Aorta (tissue), 5 donors: ENCODE data around the gene GTF2F2. TPM values are rescaled to one million over a fixed set of nuclear protein-coding genes. Genes with fewer than 3 reads are reported as not detected.

Experiments
- ATAC-seq: fragments of 200-7000 bp; cut with Tn5 transposase; one replicate; pipeline ENCODE4 v1.9.1; 2022; ENCODE audit warnings: moderate library complexity; ENCODE audit not compliant: low FRiP score
- DNase-seq, 2 donors: peaks; one replicate each; pipeline ENCODE4 v3.0.0-alpha.2; 2020
- H3K27ac ChIP-seq, 2 donors: one replicate each; pipeline ENCODE4 v1.5.1; 2013; ENCODE audit warnings: low read length in 2 of 2, mild to moderate bottlenecking in 2 of 2, moderate library complexity in 2 of 2, control low read depth in 1 of 2, inconsistent platforms in 1 of 2, low read depth in 1 of 2
- H3K27me3 ChIP-seq, 2 donors: one replicate each; pipeline ENCODE4 v1.6.1; 2013; ENCODE audit warnings: control low read depth in 1 of 2, low read length in 1 of 2, mild to moderate bottlenecking in 1 of 2, moderate library complexity in 1 of 2; ENCODE audit not compliant: insufficient read depth in 2 of 2, control insufficient read depth in 1 of 2
- H3K36me3 ChIP-seq, 2 donors: one replicate each; pipeline ENCODE4 v1.6.1; 2013; ENCODE audit warnings: control low read depth in 1 of 2, low read length in 1 of 2, mild to moderate bottlenecking in 1 of 2; ENCODE audit not compliant: insufficient read depth in 2 of 2, control insufficient read depth in 1 of 2
- H3K4me1 ChIP-seq, 2 donors: one replicate each; pipeline ENCODE4 v1.6.1; 2013; ENCODE audit warnings: low read length in 2 of 2, control low read depth in 1 of 2, mild to moderate bottlenecking in 1 of 2, moderate library complexity in 1 of 2; ENCODE audit not compliant: insufficient read depth in 2 of 2, control insufficient read depth in 1 of 2
- H3K4me3 ChIP-seq, 2 donors: one replicate each; pipeline ENCODE4 v1.5.1; 2013; ENCODE audit warnings: low read length in 2 of 2, control low read depth in 1 of 2, mild to moderate bottlenecking in 1 of 2
- H3K9me3 ChIP-seq: one replicate; pipeline ENCODE4 v1.6.1; 2013; ENCODE audit warnings: mild to moderate bottlenecking, low read length; ENCODE audit not compliant: control insufficient read depth
- WGBS, 2 donors: extraction: QIAGEN DNeasy Blood & Tissue Kit; methylation state at CpG; one replicate each; pipeline ENCODE4 v1.1.7; 2013; 5-methylcytosine and 5-hydroxymethylcytosine counted together
- intact Hi-C, 2 donors: fragments of 100-400 bp; cut with DNase I; formaldehyde crosslinking; loops; one replicate each; pipeline versions ENCODE4 v1.14.2 to v1.15.0; 2022
- polyA plus RNA-seq, 2 donors: library from polyadenylated mRNA; stranded (reverse); fragments of 200-250 nt; gene quantifications; one replicate each; pipeline ENCODE4 v1.2.3, GENCODE V29; 2013
- total RNA-seq, 2 donors: library from RNA; stranded (reverse); fragmentation: NEBNext Ultra II Directional; extraction: Animal tissue kit (Norgen Biotek cat#: 25700); gene quantifications; one replicate each; pipeline ENCODE4 v1.2.1, GENCODE V29; 2021
- donor health status: healthy with polysubstance abuse.
- donor health status: Bipolar disorder and iron deficiency.
- donor health status: DM: no; HTN: no; CAD: no.
- donor health status: DM: no; HTN: no; CAD: no.
- donor health status: DM: yes; HTN: yes; CAD: no.

The GTF2F2 gene
- total and polyA plus RNA-seq, 4 donors = 10.5 to 16.5 (median 12.4) TPM

GRCh38 chr13:45255247-45255987 is 135.1 kb downstream of the GTF2F2 start:
- H3K4me1 ChIP-seq = peaks cover 0 to 1% of the 10 kb centered on the region in 2 donors
- DNase-seq = no peak
- H3K27ac ChIP-seq = no peak overlapping the region
- peaks cover 0 to 1% of the 10 kb centered on the region in 2 donors for H3K27me3 ChIP-seq
- WGBS, 2 donors = 91 to 96% methylated on average over 1 of the region's 1 CpG
- no peak overlapping the region for H3K4me3 ChIP-seq
- no peaks in the 10 kb centered on the region for H3K36me3 ChIP-seq
- ATAC-seq = no peak
- intact Hi-C loops = no loop called here
- H3K9me3 ChIP-seq = no peaks in the 10 kb centered on the region

GRCh38 chr13:45256254-45256653 is 135.9 kb downstream of the GTF2F2 start:
- intact Hi-C loops = no loop called here
- Histone ChIP-seq H3K27ac (no peak overlapping the region), H3K36me3 (no peaks in the 10 kb centered on the region), H3K27me3 (peaks cover 0 to 1% of the 10 kb centered on the region in 2 donors), H3K4me1 (peaks cover 0 to 1% of the 10 kb centered on the region in 2 donors), H3K9me3 (no peaks in the 10 kb centered on the region), H3K4me3 (no peak overlapping the region)
- 77 to 86% methylated on average over 1 of the region's 1 CpG for WGBS, 2 donors
- DNase-seq (no peak), ATAC-seq (no peak)

GRCh38 chr13:45257638-45258333 is 137.5 kb downstream of the GTF2F2 start:
- Histone ChIP-seq H3K27ac (no peak overlapping the region), H3K9me3 (no peaks in the 10 kb centered on the region), H3K36me3 (no peaks in the 10 kb centered on the region), H3K27me3 (peaks cover 0 to 1% of the 10 kb centered on the region in 2 donors), H3K4me1 (peaks cover 0 to 1% of the 10 kb centered on the region in 2 donors), H3K4me3 (no peak overlapping the region)
- 79 to 84% methylated on average over 4 of the region's 4 CpGs for WGBS, 2 donors
- DNase-seq (no peak), ATAC-seq (no peak)
- intact Hi-C loops = no loop called here

GRCh38 chr13:45258334-45258675 is 138.0 kb downstream of the GTF2F2 start:
- 78 to 84% methylated on average over 2 of the region's 2 CpGs for WGBS, 2 donors
- DNase-seq (no peak), ATAC-seq (no peak)

GRCh38 chr13:45267215-45267614 is 146.9 kb downstream of the GTF2F2 start:
- Histone ChIP-seq H3K9me3 (no peaks in the 10 kb centered on the region), H3K4me3 (no peak overlapping the region), H3K4me1 (peaks cover 0 to 1% of the 10 kb centered on the region in 2 donors), H3K36me3 (no peaks in the 10 kb centered on the region), H3K27me3 (no peaks in the 10 kb centered on the region), H3K27ac (no peak overlapping the region)
- no peak for DNase-seq
- intact Hi-C loops = no loop called here
- 89 to 91% methylated on average over 5 of the region's 5 CpGs for WGBS, 2 donors
- no peak for ATAC-seq

More at GRCh38 chr13:45258334-45258675, 138.0 kb downstream of the GTF2F2 start:
- Histone ChIP-seq H3K9me3 (no peaks in the 10 kb centered on the region), H3K27ac (no peak overlapping the region), H3K27me3 (peaks cover 0 to 1% of the 10 kb centered on the region in 2 donors), H3K36me3 (no peaks in the 10 kb centered on the region), H3K4me3 (no peak overlapping the region), H3K4me1 (peaks cover 0 to 1% of the 10 kb centered on the region in 2 donors)
- intact Hi-C loops = no loop called here

- intact Hi-C loops = no loop called here
- ATAC-seq (no peak), DNase-seq (no peak)
- H3K27me3 ChIP-seq = no peaks in the 10 kb centered on the region
- no peaks in the 10 kb centered on the region for H3K9me3 ChIP-seq
- no peak overlapping the region for H3K4me3 ChIP-seq
- no peaks in the 10 kb centered on the region for H3K36me3 ChIP-seq
- H3K27ac ChIP-seq = no peak overlapping the region
- peaks cover 0 to 1% of the 10 kb centered on the region in 2 donors for H3K4me1 ChIP-seq
- 80% methylated on average over 2 of the region's 2 CpGs for WGBS, 2 donors
These were observed 148.9 kb downstream of the GTF2F2 start for GRCh38 chr13:45269204-45269603.

GRCh38 chr13:45276913-45277312 is 156.6 kb downstream of the GTF2F2 start:
- 94 to 95% methylated on average over 3 of the region's 3 CpGs for WGBS, 2 donors
- Histone ChIP-seq H3K27ac (no peak overlapping the region), H3K36me3 (peaks cover 0 to 2% of the 10 kb centered on the region in 2 donors), H3K4me1 (no peaks in the 10 kb centered on the region), H3K27me3 (no peaks in the 10 kb centered on the region), H3K4me3 (no peak overlapping the region), H3K9me3 (no peaks in the 10 kb centered on the region)
- intact Hi-C loops = no loop called here
- DNase-seq (no peak), ATAC-seq (no peak)

GRCh38 chr13:45278096-45278645 is 157.9 kb downstream of the GTF2F2 start:
- Histone ChIP-seq H3K27me3 (no peaks in the 10 kb centered on the region), H3K4me3 (no peak overlapping the region), H3K27ac (no peak overlapping the region), H3K9me3 (no peaks in the 10 kb centered on the region), H3K4me1 (no peaks in the 10 kb centered on the region), H3K36me3 (peaks cover 0 to 2% of the 10 kb centered on the region in 2 donors)
- no peak for DNase-seq
- intact Hi-C loops = no loop called here
- no peak for ATAC-seq
- WGBS, 2 donors = 80 to 82% methylated on average over 3 of the region's 3 CpGs
